Endothelial cell of umbilical vein (primary cell): ENCODE results near the gene PUM2. TPM values are rescaled to one million over a fixed set of nuclear protein-coding genes. Genes with fewer than 3 reads are reported as not detected.

Experiments used
- BruUV-seq: library from RNA; stranded (reverse); fragments of 400-500 nt; replicated peaks from 2 replicates; lab custom pipeline; 2021; lab: Mats Ljungman, UMichigan
- CTCF ChIA-PET: fragments of 300-600, 350-600 bp; sonication (Branson Sonifier 250); formaldehyde crosslinking; loops from one replicate; lab custom pipeline; 2021; ENCODE audit warnings: antibody characterized with exemption, inconsistent platforms; lab: Charles Lee
- POLR2A ChIA-PET: fragments of 300-600, 350-600 bp; sonication (Branson Sonifier 250); formaldehyde crosslinking; loops from one replicate; lab custom pipeline; 2021; ENCODE audit warnings: antibody characterized with exemption, inconsistent platforms; lab: Charles Lee
- DNase-seq: peaks from one replicate; pipeline ENCODE4 v3.0.0-alpha.2; 2011; ENCODE audit warnings: low read depth, low spot score
- FAIRE-seq: peaks from 2 replicates; lab custom pipeline; 2011; peaks lifted over from hg19 to GRCh38; lab: Jason Lieb, UNC
- H2AFZ ChIP-seq: 2 replicates; pipeline ENCODE4 v1.6.0; 2012; ENCODE audit warnings: low read depth, low read length, control low read depth, inconsistent platforms
- H3K27ac ChIP-seq: 2 replicates; pipeline ENCODE4 v1.5.1; 2011; ENCODE audit warnings: low read depth, mild to moderate bottlenecking, control low read depth, low read length, moderate library complexity; ENCODE audit not compliant: insufficient read depth
- H3K27me3 ChIP-seq, 2 experiments: 2 replicates each; pipeline versions ENCODE4 v1.6.0 to v1.6.1; 2011; ENCODE audit warnings: low read length in 2 of 2, mixed read lengths in 1 of 2; ENCODE audit not compliant: control insufficient read depth in 2 of 2, insufficient read depth in 2 of 2
- H3K36me3 ChIP-seq, 2 experiments: 2 replicates in 1 of 2; 3 replicates in 1 of 2; pipeline ENCODE4 v1.5.1; 2011; ENCODE audit warnings: low read length in 2 of 2, mild to moderate bottlenecking in 1 of 2, moderate library complexity in 1 of 2; ENCODE audit not compliant: control insufficient read depth in 2 of 2, insufficient read depth in 2 of 2; ENCODE audit errors: extremely low read depth in 1 of 2
- H3K4me1 ChIP-seq: 3 replicates; pipeline ENCODE4 v1.5.1; 2011; ENCODE audit warnings: mild to moderate bottlenecking, low read length; ENCODE audit not compliant: control insufficient read depth, insufficient read depth; ENCODE audit errors: extremely low read depth
- H3K4me2 ChIP-seq: 2 replicates; pipeline ENCODE4 v1.6.1; 2011; ENCODE audit warnings: low read length, control low read depth, mixed read lengths; ENCODE audit not compliant: insufficient read depth
- H3K4me3 ChIP-seq, 3 experiments: fragments of 200-600 bp in 1 of 3; sonication (generic), shearing (Covaris generic) in 1 of 3; replicated peaks in 1 of 3; 2 replicates each; pipeline ENCODE4 v1.5.1; 2011 to 2016; ENCODE audit warnings: control low read depth in 3 of 3, low read length in 3 of 3, mild to moderate bottlenecking in 2 of 3, inconsistent platforms in 1 of 3, low read depth in 1 of 3, moderate library complexity in 1 of 3; ENCODE audit not compliant: insufficient read depth in 1 of 3
- H3K79me2 ChIP-seq: 2 replicates; pipeline ENCODE4 v1.6.0; 2012; ENCODE audit warnings: low read length, inconsistent platforms; ENCODE audit not compliant: control insufficient read depth, insufficient read depth
- H3K9ac ChIP-seq: replicated peaks from 2 replicates; pipeline ENCODE3; 2011; ENCODE audit warnings: low read length, control low read depth; ENCODE audit not compliant: insufficient read depth; ENCODE audit errors: extremely low read depth
- H3K9me1 ChIP-seq: replicated peaks from 3 replicates; pipeline ENCODE4 v1.6.0; 2011; ENCODE audit warnings: mild to moderate bottlenecking, low read length; ENCODE audit not compliant: control insufficient read depth, insufficient read depth; ENCODE audit errors: extremely low read depth
- H3K9me3 ChIP-seq: replicated peaks from 2 replicates; pipeline ENCODE4 v1.5.1; 2012; ENCODE audit warnings: low read length, inconsistent platforms; ENCODE audit not compliant: control insufficient read depth, insufficient read depth
- H4K20me1 ChIP-seq: replicated peaks from 2 replicates; pipeline ENCODE3; 2011; ENCODE audit warnings: mild to moderate bottlenecking, low read length; ENCODE audit not compliant: control insufficient read depth, insufficient read depth; ENCODE audit errors: extremely low read depth
- EZH2 ChIP-seq: IDR thresholded peaks from 2 replicates; pipeline ENCODE4 v1.6.1; 2012; ENCODE audit warnings: borderline replicate concordance, low read depth, mild to moderate bottlenecking, moderate library complexity, low read length, inconsistent platforms; ENCODE audit not compliant: severe bottlenecking
- FOS ChIP-seq: IDR thresholded peaks from 2 replicates; pipeline ENCODE4 v1.6.1; 2011; ENCODE audit warnings: mild to moderate bottlenecking, low read length, moderate library complexity, borderline replicate concordance; ENCODE audit not compliant: insufficient read depth
- GATA2 ChIP-seq: IDR thresholded peaks from 2 replicates; pipeline ENCODE4 v1.7.0; 2011; ENCODE audit warnings: low read depth, mild to moderate bottlenecking, moderate library complexity, mixed read lengths, low read length; ENCODE audit not compliant: insufficient read length, insufficient read depth
- JUN ChIP-seq: IDR thresholded peaks from 2 replicates; pipeline ENCODE4 v1.6.1; 2011; ENCODE audit warnings: borderline replicate concordance, low read depth; ENCODE audit not compliant: insufficient read length, insufficient read depth
- MYC ChIP-seq: IDR thresholded peaks from one replicate; pipeline ENCODE4 v1.6.1; 2011; ENCODE audit warnings: mild to moderate bottlenecking, low read depth, low read length
- POLR2A ChIP-seq: IDR thresholded peaks from 2 replicates; pipeline ENCODE4 v1.6.1; 2012; ENCODE audit warnings: low read depth, mild to moderate bottlenecking, control low read depth, low read length
- POLR2AphosphoS5 ChIP-seq: IDR thresholded peaks from 2 replicates; pipeline ENCODE4 v1.6.1; 2012; ENCODE audit warnings: low read depth, mild to moderate bottlenecking, control low read depth, low read length, moderate library complexity; ENCODE audit not compliant: insufficient read depth
- dilution Hi-C: fragments of 300-500 bp; cut with MboI; formaldehyde crosslinking; loops from one replicate; pipeline ENCODE4 v1.15.0; 2019; ENCODE audit warnings: low sequenced_read_pairs; ENCODE audit not compliant: extremely low pct_ligation_motif_present
- intact Hi-C: fragments of 100-400 bp; cut with micrococcal nuclease; formaldehyde crosslinking; loops from one replicate; pipeline ENCODE4 v1.10.0; 2022
- polyA plus RNA-seq, 4 experiments: library from polyadenylated mRNA; depleted of rRNA in 3 of 4; stranded (reverse) in 3 of 4; unstranded in 1 of 4; fragments of >200 nt; gene quantifications; 2 replicates each; pipeline versions ENCODE4 v1.2.1 to v1.2.3, GENCODE V29; 2011 to 2012; ENCODE audit warnings: missing spikeins in 1 of 4
- total RNA-seq: library from RNA; stranded (reverse); gene quantifications from 2 replicates; pipeline ENCODE4 v1.2.3, GENCODE V29; 2021
- TF ChIP-seq, protein P1 (sequence below): IDR thresholded peaks from 2 replicates; pipeline ENCODE4 v1.6.1; 2011; ENCODE audit not compliant: insufficient read depth, insufficient read length
- TF ChIP-seq, protein P2 (sequence below), 2 donors: IDR thresholded peaks; 1 replicate in 1 of 2; 2 replicates in 1 of 2; pipeline ENCODE4 v1.5.1; 2011; ENCODE audit warnings: low read length in 2 of 2, mild to moderate bottlenecking in 2 of 2, moderate library complexity in 2 of 2, control low read depth in 1 of 2, inconsistent platforms in 1 of 2, low read depth in 1 of 2; ENCODE audit not compliant: insufficient read depth in 1 of 2; ENCODE audit errors: extremely low read depth in 1 of 2

PUM2 gene
- total and polyA plus RNA-seq, 2 donors (not counting 3 experiments of a cell fraction or from before 2014, with no cell fraction given): 32.9 to 83.7 TPM

DNA sequence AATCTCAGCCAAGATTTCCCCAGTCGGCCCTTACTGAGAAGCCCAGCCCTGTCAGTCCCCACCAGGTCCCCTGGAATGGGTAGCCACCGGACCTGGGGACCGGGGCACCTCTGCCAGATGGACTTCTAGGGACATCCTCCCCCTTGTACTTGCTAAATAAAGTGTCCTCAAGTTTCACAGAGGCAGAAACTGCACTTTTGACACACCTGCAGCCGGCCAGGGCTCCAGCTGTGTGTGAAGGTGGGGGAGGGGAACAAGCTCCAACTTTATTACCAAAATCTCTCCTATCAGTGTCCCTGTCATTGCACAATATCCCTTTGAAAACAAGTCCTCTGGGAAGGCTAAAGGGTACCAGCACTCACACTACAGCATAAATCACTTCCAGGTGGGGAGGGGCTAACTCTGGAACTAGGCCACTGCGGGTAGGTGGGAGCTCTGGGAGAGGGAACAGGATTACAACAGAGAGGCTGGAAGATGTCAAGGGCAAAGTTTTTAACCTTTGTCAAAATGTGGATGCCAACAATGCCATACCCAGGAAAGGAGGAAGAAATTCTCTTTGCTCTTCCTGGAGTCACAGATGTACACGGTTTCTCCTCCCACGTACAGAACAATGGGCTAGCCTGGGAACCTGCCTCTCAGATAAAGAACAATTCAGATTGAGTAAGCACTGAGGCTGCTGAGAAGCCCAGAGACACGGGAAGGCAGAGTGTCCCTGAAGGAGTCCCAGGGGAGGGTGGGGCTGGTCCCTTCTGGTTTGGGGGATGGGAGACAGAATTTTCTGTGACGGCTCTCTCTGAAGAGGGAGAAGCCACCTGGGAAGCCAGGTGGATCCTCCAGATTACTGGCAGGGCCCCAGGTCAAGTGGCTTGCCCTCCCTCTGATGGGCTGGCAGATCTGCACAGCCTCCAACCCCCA lies 136.7 kb downstream of the PUM2 start:
- H3K9me1 ChIP-seq: no peaks in the 10 kb centered on the region
- BruUV-seq: no TSS peak
- no peaks in the 10 kb centered on the region for H3K79me2 ChIP-seq
- H3K27me3 ChIP-seq: no peaks in the 10 kb centered on the region
- dilution Hi-C loops: no loop called here
- no peaks in the 10 kb centered on the region for H3K9me3 ChIP-seq
- H3K9ac ChIP-seq: no peak overlapping the region
- peaks cover 6% of the 10 kb centered on the region for H3K4me1 ChIP-seq
- no peak for DNase-seq
- POLR2A ChIA-PET: no interaction called here
- TF ChIP-seq, protein P1, sequence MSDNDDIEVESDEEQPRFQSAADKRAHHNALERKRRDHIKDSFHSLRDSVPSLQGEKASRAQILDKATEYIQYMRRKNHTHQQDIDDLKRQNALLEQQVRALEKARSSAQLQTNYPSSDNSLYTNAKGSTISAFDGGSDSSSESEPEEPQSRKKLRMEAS: no peak
- TF ChIP-seq GATA2: no peak
- TF ChIP-seq POLR2A: no peak
- no peak for TF ChIP-seq POLR2AphosphoS5
- no peak for TF ChIP-seq FOS
- no peak for TF ChIP-seq MYC
- no peak for TF ChIP-seq EZH2
- TF ChIP-seq, protein P2, sequence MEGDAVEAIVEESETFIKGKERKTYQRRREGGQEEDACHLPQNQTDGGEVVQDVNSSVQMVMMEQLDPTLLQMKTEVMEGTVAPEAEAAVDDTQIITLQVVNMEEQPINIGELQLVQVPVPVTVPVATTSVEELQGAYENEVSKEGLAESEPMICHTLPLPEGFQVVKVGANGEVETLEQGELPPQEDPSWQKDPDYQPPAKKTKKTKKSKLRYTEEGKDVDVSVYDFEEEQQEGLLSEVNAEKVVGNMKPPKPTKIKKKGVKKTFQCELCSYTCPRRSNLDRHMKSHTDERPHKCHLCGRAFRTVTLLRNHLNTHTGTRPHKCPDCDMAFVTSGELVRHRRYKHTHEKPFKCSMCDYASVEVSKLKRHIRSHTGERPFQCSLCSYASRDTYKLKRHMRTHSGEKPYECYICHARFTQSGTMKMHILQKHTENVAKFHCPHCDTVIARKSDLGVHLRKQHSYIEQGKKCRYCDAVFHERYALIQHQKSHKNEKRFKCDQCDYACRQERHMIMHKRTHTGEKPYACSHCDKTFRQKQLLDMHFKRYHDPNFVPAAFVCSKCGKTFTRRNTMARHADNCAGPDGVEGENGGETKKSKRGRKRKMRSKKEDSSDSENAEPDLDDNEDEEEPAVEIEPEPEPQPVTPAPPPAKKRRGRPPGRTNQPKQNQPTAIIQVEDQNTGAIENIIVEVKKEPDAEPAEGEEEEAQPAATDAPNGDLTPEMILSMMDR (IDR thresholded peaks at IDR 0.05; ENCODE audit: extremely low read depth in 1 of 2, insufficient read depth in 1 of 2, low read depth in 1 of 2, low read length in 2 of 2): no peak
- no peak for TF ChIP-seq JUN
- H3K36me3 ChIP-seq: no peaks in the 10 kb centered on the region
- H3K27ac ChIP-seq: no peak overlapping the region
- FAIRE-seq: no peak
- no peaks in the 10 kb centered on the region for H4K20me1 ChIP-seq
- H2AFZ ChIP-seq: no peak overlapping the region
- no peak overlapping the region for H3K4me3 ChIP-seq
- H3K4me2 ChIP-seq: no peak overlapping the region
- intact Hi-C loops: no loop called here
- CTCF ChIA-PET: interaction anchor here (1.2 to 2.1 kb wide), 5 partner anchors 8 to 78 kb away, joined by 3 to 8 read pairs (median 4); partner anchors contain the start of gene SDC1
